SK-N-DZ (cell line): ENCODE results near the gene HOXA7.

Experiments
- DNase-seq: peaks from one replicate; pipeline ENCODE4 v3.0.0-alpha.2; 2015; ENCODE audit warnings: low spot score

The HOXA7 gene

DNA sequence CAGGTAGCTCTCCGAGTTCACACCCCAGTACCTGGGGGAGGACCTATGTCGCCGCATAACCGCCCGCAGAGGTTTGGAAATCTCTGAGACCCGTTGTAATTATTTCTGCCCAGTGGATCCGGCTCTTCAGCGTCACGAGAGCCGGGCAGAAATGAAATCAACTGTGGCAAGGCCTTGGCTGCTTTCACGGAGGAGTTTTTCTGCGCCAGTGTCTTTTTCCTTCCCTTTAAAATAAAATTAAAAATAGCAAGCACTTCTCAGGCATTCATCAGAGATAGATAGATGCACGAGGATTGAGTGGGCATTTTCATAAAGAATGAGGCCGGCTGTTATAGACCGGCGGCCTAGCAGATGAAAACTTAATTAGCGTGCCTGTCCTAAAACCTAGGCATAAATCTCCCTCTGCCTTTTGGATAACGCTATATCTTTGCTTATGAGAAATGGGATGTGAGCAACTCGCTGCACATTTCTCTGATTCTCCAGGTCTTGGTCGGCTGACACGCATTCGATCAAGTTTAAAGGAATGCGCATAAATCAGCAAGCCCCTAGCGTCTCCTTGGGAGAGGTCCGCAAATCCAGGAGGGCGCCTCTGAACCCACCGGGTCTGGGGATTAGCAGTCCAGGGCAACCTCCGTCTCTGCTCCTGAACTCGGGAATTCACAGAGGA is 37.0 kb upstream of the HOXA7 start:
- no peak for DNase-seq

- no peak for DNase-seq
These were observed 36.3 kb upstream of the HOXA7 start for GRCh38 chr7:27192546-27193334.

GRCh38 chr7:27191833-27192545 is 35.5 kb upstream of the HOXA7 start:
- DNase-seq = no peak

GRCh38 chr7:27191161-27191731 is 34.8 kb upstream of the HOXA7 start:
- DNase-seq = no peak

DNA sequence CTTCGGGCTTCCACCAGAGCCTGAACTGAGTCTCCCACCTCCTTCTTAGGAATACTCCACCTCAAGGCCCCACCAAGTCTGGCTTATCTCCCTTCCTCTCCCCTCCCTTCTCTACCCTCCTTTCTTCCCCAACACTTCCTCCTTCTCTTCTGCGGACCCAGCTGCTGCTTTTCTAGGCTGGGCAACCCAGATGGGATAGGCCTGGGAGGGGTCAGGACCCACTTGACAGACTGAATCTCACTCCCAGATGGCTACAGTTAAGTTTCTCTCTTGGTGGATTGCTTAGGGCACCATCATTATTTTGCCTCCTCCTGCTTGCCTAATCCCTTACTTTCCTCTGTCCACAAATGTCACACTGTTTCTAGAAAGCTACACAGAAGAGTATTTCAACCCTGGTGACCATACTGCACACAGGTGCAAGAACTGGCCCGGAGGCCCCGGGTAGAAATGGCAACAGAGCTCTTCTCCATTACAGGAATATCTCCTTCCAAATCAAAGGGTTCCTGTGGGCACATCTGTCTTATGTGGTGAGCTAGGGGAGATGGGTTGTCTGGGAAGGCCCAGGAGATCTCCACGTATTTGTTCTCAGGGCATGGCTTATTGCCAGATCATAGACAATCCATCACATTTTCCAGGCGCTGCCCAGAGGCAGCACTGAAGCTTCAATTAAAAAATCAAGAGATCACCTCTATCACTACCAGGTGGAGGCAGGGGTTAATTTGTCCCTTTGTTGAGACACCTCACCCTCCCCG is 33.7 kb upstream of the HOXA7 start:
- no peak for DNase-seq

GRCh38 chr7:27189295-27189996 is 33.0 kb upstream of the HOXA7 start:
- DNase-seq = no peak

GRCh38 chr7:27188386-27189294 is 32.2 kb upstream of the HOXA7 start:
- DNase-seq = no peak

- DNase-seq = no peak
These were observed 31.3 kb upstream of the HOXA7 start for GRCh38 chr7:27187475-27188385.

DNA sequence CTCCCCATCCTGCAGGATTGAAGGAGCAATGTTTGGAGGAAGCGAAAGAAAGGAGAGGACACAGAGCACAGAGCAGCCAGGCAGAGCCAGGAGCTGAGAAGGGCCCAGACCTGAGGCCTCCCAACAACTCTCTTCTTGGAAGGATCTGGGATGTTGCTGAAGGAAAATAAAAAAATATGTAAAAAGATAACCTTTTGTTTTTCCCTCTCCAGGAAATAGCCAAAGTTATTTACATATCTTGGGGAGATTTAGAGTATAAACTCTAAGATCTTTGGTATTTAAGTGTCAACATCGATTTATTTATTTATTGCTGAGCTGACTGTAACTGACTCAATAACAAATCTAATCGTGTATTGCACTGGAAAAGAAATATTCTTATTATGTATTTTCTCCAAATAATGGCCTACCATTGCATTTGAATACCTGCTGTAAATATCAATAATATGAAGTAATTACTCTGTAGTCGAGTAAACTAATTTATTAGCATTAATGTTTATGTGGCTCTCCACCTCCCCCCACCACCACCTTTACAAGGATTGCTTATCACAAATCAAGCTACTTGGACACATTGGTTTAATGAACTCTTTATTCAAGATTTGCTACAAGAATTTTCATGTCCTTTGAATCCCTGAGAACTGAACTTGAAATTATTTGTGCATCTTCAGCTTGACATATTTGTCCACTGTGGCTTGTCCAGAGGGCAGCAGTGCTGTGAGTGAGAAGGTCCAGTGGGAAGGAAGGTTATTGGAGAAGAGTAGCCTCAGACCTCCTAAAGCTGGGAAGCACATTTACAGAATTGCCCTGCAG is 30.4 kb upstream of the HOXA7 start:
- DNase-seq = no peak

DNA sequence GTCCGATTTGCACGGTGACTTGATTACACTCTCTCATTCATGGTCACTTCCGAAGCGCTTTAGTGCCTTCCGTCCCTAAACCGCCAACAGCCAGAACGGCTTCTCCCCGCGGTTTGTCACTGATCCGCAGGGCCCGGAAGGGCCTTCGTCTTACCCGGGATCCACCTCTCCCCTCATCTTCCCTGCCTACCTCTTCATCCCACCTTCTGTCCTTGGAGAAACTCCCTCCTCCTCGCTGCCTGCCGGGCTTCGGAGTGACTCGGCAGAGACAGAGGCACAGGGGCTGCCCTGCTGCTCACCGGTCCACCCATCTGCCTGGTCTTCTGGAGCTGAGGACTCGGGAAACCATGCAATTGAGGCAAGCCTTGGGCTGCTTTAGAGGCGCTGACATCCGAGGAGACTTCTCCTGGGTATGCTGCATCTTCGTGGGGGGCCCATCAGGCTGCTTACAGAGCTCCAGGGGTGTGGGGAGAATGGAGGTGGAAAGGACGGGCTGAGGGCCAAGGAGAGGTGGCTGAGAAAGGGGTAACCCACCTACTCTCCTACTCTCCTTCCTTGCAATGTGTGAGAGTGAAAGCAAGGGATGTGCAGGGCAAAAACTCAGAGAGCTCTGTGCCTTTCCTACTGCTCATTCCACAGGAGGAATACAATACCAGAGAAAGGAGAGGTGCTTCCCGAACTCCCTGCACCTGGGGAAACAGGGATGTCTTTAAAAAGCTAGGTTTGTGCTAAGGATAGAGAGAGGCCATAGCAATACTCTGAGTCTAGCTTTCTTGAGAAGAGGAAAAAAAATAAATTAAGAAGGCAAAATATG is 29.6 kb upstream of the HOXA7 start:
- no peak for DNase-seq

- DNase-seq = no peak
These were observed 28.8 kb upstream of the HOXA7 start, which contains the start of gene HOXA11 for GRCh38 chr7:27185013-27185853. TSS of gene HOXA11 (minus strand) at chr7:27185232. CDS start at chr7:27185144, 88 bp downstream.

GRCh38 chr7:27184337-27185012 is 28.0 kb upstream of the HOXA7 start:
- no peak for DNase-seq

- no peak for DNase-seq
These were observed 27.3 kb upstream of the HOXA7 start for GRCh38 chr7:27183682-27184336.

- no peak for DNase-seq
These were observed 26.6 kb upstream of the HOXA7 start for GRCh38 chr7:27182861-27183681.
